Spleen (tissue), 11 donors: ENCODE measurements around the gene TMEM220. TPM values are rescaled to one million over a fixed set of nuclear protein-coding genes. Genes with fewer than 3 reads are reported as not detected.

Source experiments
- DNase-seq: peaks from one replicate; pipeline ENCODE4 v3.0.0-alpha.2; 2020
- H3K27ac ChIP-seq, 8 donors: fragments of 200-600 bp; sonication (generic) in 7 of 8; 1 replicate in 4 of 8; 2 replicates in 4 of 8; pipeline versions ENCODE4 v1.5.0 to v1.8.0; 2016 to 2021; ENCODE audit warnings: inconsistent platforms in 4 of 8, mild to moderate bottlenecking in 4 of 8, moderate library complexity in 1 of 8
- H3K27me3 ChIP-seq, 7 donors: fragments of 200-600 bp; sonication (generic) in 6 of 7; replicated peaks in 1 of 7; 1 replicate in 4 of 7; 2 replicates in 3 of 7; pipeline versions ENCODE4 v1.5.0 to v1.8.0; 2016 to 2021; ENCODE audit warnings: inconsistent platforms in 3 of 7, mild to moderate bottlenecking in 1 of 7
- H3K36me3 ChIP-seq, 6 donors: fragments of 200-600 bp; sonication (generic) in 5 of 6; 1 replicate in 4 of 6; 2 replicates in 2 of 6; pipeline versions ENCODE4 v1.5.0 to v1.8.0; 2016 to 2021; ENCODE audit warnings: inconsistent platforms in 2 of 6
- H3K4me1 ChIP-seq, 6 donors: fragments of 200-600 bp; sonication (generic) in 5 of 6; 1 replicate in 3 of 6; 2 replicates in 3 of 6; pipeline versions ENCODE4 v1.5.0 to v1.8.0; 2016 to 2021; ENCODE audit warnings: inconsistent platforms in 3 of 6
- H3K4me3 ChIP-seq, 8 donors: fragments of 200-600 bp; sonication (generic) in 7 of 8; 1 replicate in 4 of 8; 2 replicates in 4 of 8; pipeline versions ENCODE4 v1.5.0 to v1.8.0; 2016 to 2021; ENCODE audit warnings: inconsistent platforms in 4 of 8, mild to moderate bottlenecking in 4 of 8, moderate library complexity in 2 of 8
- H3K9me3 ChIP-seq, 8 donors: fragments of 200-600 bp; sonication (generic) in 7 of 8; 1 replicate in 4 of 8; 2 replicates in 4 of 8; pipeline versions ENCODE4 v1.5.0 to v1.8.0; 2016 to 2021; ENCODE audit warnings: inconsistent platforms in 4 of 8
- POLR2A ChIP-seq, 3 donors: fragments of 450-650 bp; IDR thresholded peaks; one replicate each; pipeline ENCODE4 v1.5.1; 2017; ENCODE audit warnings: antibody characterized with exemption in 3 of 3, mild to moderate bottlenecking in 1 of 3
- POLR2AphosphoS5 ChIP-seq, 3 donors: sonication (generic); formaldehyde crosslinking; IDR thresholded peaks; one replicate each; pipeline ENCODE4 v1.5.1; 2017; ENCODE audit warnings: antibody characterized with exemption in 3 of 3
- WGBS, 5 donors: extraction: QIAGEN DNeasy Blood & Tissue Kit in 3 of 5; methylation state at CpG; one replicate each; pipeline versions ENCODE4 v1.1.5 to v1.1.7; 2013 to 2018; 5-methylcytosine and 5-hydroxymethylcytosine counted together
- intact Hi-C: fragments of 100-400 bp; cut with DNase I; formaldehyde crosslinking; loops from one replicate; pipeline ENCODE4 v1.15.0; 2023; ENCODE audit warnings: low total_unique reads
- polyA plus RNA-seq, 3 donors: library from polyadenylated mRNA; stranded (reverse); fragments of 200-250 nt; gene quantifications; one replicate each; pipeline ENCODE4 v1.2.1, GENCODE V29; 2013
- total RNA-seq, 7 donors: library from RNA; depleted of rRNA in 3 of 7; stranded (reverse); fragments of >200 nt in 3 of 7; fragmentation: NEBNext Ultra II Directional in 4 of 7; extraction: Animal tissue kit (Norgen Biotek cat#: 25700) in 4 of 7; gene quantifications; one replicate each; pipeline versions ENCODE4 v1.1.0 to v1.2.1, GENCODE V29; 2016 to 2021
- TF ChIP-seq, protein P1 (sequence below), 11 experiments: fragments of 200-600 bp in 7 of 11; fragments of 450-650 bp in 4 of 11; sonication (generic) in 4 of 11; IDR thresholded peaks in 8 of 11; conservative IDR thresholded peaks in 3 of 11; 1 replicate in 7 of 11; 2 replicates in 4 of 11; pipeline versions ENCODE4 v1.4.0 to v1.8.0; 2016 to 2021; ENCODE audit warnings: antibody characterized with exemption in 11 of 11, inconsistent platforms in 4 of 11, mild to moderate bottlenecking in 1 of 11
- donor health status: healthy with polysubstance abuse.
- donor health status: DM: no; HTN: no; CAD: no; lungs with moderate emphysema.
- donor health status: DM: no; HTN: no; CAD: no.
- donor health status: Bipolar disorder and iron deficiency.
- donor health status: healthy.
- donor health status: DM: no; HTN: no; CAD: no.
- donor health status: DM: yes; HTN: yes; CAD: no.

TMEM220 gene
- total and polyA plus RNA-seq, 10 donors, result 3.6 to 12.1 (median 5.4) TPM

- no peak overlapping the region for H3K4me3 ChIP-seq
- no peak overlapping the region for H3K27ac ChIP-seq
- intact Hi-C loops, result no loop called here
- DNase-seq, result no peak
- H3K4me1 ChIP-seq, result no peaks in the 10 kb centered on the region
- H3K36me3 ChIP-seq, result no peaks in the 10 kb centered on the region
- WGBS, 5 donors, result 75 to 100% (median 76%) methylated on average over 1 of the region's 1 CpG
- TF ChIP-seq POLR2AphosphoS5 (IDR thresholded peaks at IDR 0.05), result no peak
- TF ChIP-seq, protein P1, sequence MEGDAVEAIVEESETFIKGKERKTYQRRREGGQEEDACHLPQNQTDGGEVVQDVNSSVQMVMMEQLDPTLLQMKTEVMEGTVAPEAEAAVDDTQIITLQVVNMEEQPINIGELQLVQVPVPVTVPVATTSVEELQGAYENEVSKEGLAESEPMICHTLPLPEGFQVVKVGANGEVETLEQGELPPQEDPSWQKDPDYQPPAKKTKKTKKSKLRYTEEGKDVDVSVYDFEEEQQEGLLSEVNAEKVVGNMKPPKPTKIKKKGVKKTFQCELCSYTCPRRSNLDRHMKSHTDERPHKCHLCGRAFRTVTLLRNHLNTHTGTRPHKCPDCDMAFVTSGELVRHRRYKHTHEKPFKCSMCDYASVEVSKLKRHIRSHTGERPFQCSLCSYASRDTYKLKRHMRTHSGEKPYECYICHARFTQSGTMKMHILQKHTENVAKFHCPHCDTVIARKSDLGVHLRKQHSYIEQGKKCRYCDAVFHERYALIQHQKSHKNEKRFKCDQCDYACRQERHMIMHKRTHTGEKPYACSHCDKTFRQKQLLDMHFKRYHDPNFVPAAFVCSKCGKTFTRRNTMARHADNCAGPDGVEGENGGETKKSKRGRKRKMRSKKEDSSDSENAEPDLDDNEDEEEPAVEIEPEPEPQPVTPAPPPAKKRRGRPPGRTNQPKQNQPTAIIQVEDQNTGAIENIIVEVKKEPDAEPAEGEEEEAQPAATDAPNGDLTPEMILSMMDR (IDR thresholded peaks at IDR 0.05 in 8 of 11, conservative IDR thresholded peaks at IDR 0.05 in 3 of 11), result no peak
- TF ChIP-seq POLR2A (IDR thresholded peaks at IDR 0.05), result no peak
- no peaks in the 10 kb centered on the region for H3K27me3 ChIP-seq
- no peaks in the 10 kb centered on the region for H3K9me3 ChIP-seq
Measured at GRCh38 chr17:10756185-10756584, 26.4 kb upstream of the TMEM220 start.

GRCh38 chr17:10755592-10756127 lies 25.8 kb upstream of the TMEM220 start:
- 76 to 88% (median 85%) methylated on average over 3 of the region's 3 CpGs for WGBS, 5 donors
- intact Hi-C loops, result no loop called here
- no peaks in the 10 kb centered on the region for H3K27me3 ChIP-seq
- H3K4me3 ChIP-seq, result no peak overlapping the region
- no peaks in the 10 kb centered on the region for H3K4me1 ChIP-seq
- no peaks in the 10 kb centered on the region for H3K9me3 ChIP-seq
- H3K27ac ChIP-seq, result no peak overlapping the region
- TF ChIP-seq, protein P1 (IDR thresholded peaks at IDR 0.05 in 8 of 11, conservative IDR thresholded peaks at IDR 0.05 in 3 of 11), result no peak
- TF ChIP-seq POLR2A (IDR thresholded peaks at IDR 0.05) (no peak), POLR2AphosphoS5 (IDR thresholded peaks at IDR 0.05) (no peak)
- H3K36me3 ChIP-seq, result no peaks in the 10 kb centered on the region
- DNase-seq, result no peak

DNA sequence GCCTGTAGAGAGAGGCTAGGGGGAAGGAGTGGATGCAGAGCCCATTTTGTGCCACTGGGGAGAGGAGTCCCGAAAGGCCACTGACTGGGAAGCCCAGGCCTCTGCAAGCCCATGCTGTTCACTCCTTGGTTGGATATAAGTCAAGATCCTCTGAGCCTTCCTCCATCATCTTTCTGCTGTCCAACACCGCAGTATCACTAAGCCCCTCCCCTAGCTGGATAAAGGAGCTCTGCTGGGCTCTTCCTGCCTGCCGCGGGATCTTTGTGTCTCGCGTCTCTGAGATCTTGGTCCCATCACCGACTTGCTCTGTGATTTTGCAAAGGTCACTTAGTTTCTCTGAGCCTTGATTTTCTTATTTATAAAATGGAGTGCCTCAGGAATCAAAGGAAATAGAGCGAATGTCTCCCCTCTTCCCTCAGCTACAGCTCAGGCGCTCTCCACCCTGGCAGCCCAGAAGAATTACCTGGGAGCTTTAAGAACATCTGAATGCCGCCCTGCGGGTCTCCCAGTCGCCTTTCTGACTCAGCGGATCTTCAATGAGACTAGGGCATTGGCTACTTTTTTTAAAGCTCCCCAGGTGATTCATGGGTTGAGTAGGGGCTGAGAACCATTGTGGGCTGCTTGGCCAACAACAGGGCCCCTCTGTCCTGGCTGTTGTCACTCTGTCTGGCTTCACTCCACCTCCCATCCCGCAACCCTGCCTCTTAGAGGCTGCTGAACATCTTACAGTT lies 25.2 kb upstream of the TMEM220 start:
- DNase-seq, result no peak
- intact Hi-C loops, result no loop called here
- H3K27me3 ChIP-seq, result no peaks in the 10 kb centered on the region

GRCh38 chr17:10754109-10754508 lies 24.3 kb upstream of the TMEM220 start:
- 46 to 80% (median 53%) methylated on average over 2 of the region's 2 CpGs for WGBS, 5 donors

More for the DNA sequence above, 25.2 kb upstream of the TMEM220 start:
- no peak overlapping the region for H3K27ac ChIP-seq
- H3K36me3 ChIP-seq, result no peaks in the 10 kb centered on the region
- no peak overlapping the region for H3K4me3 ChIP-seq
- WGBS, 5 donors, result 66 to 84% (median 73%) methylated on average over 14 of the region's 14 CpGs
- H3K4me1 ChIP-seq, result no peaks in the 10 kb centered on the region
- no peaks in the 10 kb centered on the region for H3K9me3 ChIP-seq
- no peak for TF ChIP-seq POLR2AphosphoS5 (IDR thresholded peaks at IDR 0.05)
- TF ChIP-seq, protein P1 (IDR thresholded peaks at IDR 0.05 in 8 of 11, conservative IDR thresholded peaks at IDR 0.05 in 3 of 11), result no peak

More at GRCh38 chr17:10754109-10754508, 24.3 kb upstream of the TMEM220 start:
- Histone ChIP-seq H3K4me1 (no peaks in the 10 kb centered on the region), H3K4me3 (no peak overlapping the region), H3K27me3 (no peaks in the 10 kb centered on the region), H3K27ac (no peak overlapping the region), H3K9me3 (no peaks in the 10 kb centered on the region), H3K36me3 (no peaks in the 10 kb centered on the region)
- intact Hi-C loops, result no loop called here
- DNase-seq, result no peak
- no peak for TF ChIP-seq POLR2AphosphoS5 (IDR thresholded peaks at IDR 0.05)
- no peak for TF ChIP-seq POLR2A (IDR thresholded peaks at IDR 0.05)
- TF ChIP-seq, protein P1 (IDR thresholded peaks at IDR 0.05 in 8 of 11, conservative IDR thresholded peaks at IDR 0.05 in 3 of 11), result peak in 3 of 11 experiments; percentile 10 to 26 (median 11)
